ENCODE results near the gene ZNF593OS. TPM values are rescaled to one million over a fixed set of nuclear protein-coding genes. Genes with fewer than 3 reads are reported as not detected.

The ZNF593OS gene
- total and polyA plus RNA-seq, 8 donors = 1.0 to 3.2 (median 1.2) TPM; not detected in 2

GRCh38 chr1:26190373-26190987, 18.8 kb upstream of the ZNF593OS start, which contains the start of gene CATSPER4:
Gene CATSPER4, plus strand, starts transcription at chr1:26190602. Its CDS starts 26 bp downstream, at chr1:26190628.
- Histone ChIP-seq H3K36me3 (peaks cover 0 to 16% of the 10 kb centered on the region in 2 donors), H3K4me3 (no peak within 1 kb of the TSS), H3K27me3 (no peaks in the 10 kb centered on the region), H3K27ac (no peak within 1 kb of the TSS), H3K9me3 (no peaks in the 10 kb centered on the region), H3K4me1 (no peaks in the 10 kb centered on the region)
- intact Hi-C loops (cut with DNase I) = no loop called here
- ATAC-seq (peak; percentile 21), DNase-seq (no peak)
- TF ChIP-seq, protein P1, sequence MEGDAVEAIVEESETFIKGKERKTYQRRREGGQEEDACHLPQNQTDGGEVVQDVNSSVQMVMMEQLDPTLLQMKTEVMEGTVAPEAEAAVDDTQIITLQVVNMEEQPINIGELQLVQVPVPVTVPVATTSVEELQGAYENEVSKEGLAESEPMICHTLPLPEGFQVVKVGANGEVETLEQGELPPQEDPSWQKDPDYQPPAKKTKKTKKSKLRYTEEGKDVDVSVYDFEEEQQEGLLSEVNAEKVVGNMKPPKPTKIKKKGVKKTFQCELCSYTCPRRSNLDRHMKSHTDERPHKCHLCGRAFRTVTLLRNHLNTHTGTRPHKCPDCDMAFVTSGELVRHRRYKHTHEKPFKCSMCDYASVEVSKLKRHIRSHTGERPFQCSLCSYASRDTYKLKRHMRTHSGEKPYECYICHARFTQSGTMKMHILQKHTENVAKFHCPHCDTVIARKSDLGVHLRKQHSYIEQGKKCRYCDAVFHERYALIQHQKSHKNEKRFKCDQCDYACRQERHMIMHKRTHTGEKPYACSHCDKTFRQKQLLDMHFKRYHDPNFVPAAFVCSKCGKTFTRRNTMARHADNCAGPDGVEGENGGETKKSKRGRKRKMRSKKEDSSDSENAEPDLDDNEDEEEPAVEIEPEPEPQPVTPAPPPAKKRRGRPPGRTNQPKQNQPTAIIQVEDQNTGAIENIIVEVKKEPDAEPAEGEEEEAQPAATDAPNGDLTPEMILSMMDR (IDR thresholded peaks at IDR 0.05) = no peak

DNA sequence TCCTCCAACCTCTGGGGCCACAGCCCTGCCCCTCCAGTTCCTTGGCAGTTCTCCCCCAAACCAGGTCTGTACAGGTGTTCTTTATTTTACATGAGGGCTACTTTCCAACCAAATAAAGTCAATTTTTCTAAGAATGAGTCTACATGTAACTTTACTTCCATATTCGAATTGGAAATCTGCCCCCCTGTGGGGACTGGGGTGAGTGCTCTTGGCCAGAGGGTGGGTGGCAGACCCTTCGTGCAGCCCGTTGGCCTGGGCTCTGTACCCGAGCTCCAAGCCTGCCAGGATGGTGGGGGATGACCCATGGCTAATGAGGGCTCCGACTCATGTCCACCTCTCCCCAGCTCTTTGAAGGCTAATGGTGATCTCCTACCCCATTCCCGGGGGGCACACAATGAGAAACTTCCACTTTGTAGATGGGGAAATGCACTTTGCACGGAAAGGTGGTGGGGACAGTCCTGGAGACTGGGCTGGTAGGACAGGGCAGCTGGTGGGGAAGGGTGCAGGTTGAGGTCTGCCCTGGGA, 18.2 kb upstream of the ZNF593OS start:
- Histone ChIP-seq H3K9me3 (no peaks in the 10 kb centered on the region), H3K27me3 (no peaks in the 10 kb centered on the region), H3K4me1 (no peaks in the 10 kb centered on the region), H3K36me3 (peaks cover 0 to 16% of the 10 kb centered on the region in 2 donors), H3K27ac (no peak overlapping the region), H3K4me3 (no peak overlapping the region)
- ATAC-seq = no peak
- DNase-seq = no peak
- intact Hi-C loops (cut with DNase I) = no loop called here
- TF ChIP-seq, protein P1 (IDR thresholded peaks at IDR 0.05) = no peak

- H3K4me3 ChIP-seq = no peak overlapping the region
- no peaks in the 10 kb centered on the region for H3K9me3 ChIP-seq
- H3K36me3 ChIP-seq = peaks cover 0 to 16% of the 10 kb centered on the region in 2 donors
- TF ChIP-seq, protein P1 (IDR thresholded peaks at IDR 0.05) = no peak
- no peak overlapping the region for H3K27ac ChIP-seq
- intact Hi-C loops (cut with DNase I) = no loop called here
- ATAC-seq (no peak), DNase-seq (no peak)
- no peaks in the 10 kb centered on the region for H3K4me1 ChIP-seq
- no peaks in the 10 kb centered on the region for H3K27me3 ChIP-seq
These were observed 17.7 kb upstream of the ZNF593OS start for GRCh38 chr1:26189331-26189730.

GRCh38 chr1:26188477-26188876, 16.8 kb upstream of the ZNF593OS start:
- Histone ChIP-seq H3K36me3 (peaks cover 0 to 17% of the 10 kb centered on the region in 2 donors), H3K9me3 (no peaks in the 10 kb centered on the region), H3K4me3 (no peak overlapping the region), H3K4me1 (no peaks in the 10 kb centered on the region), H3K27ac (no peak overlapping the region), H3K27me3 (no peaks in the 10 kb centered on the region)
- DNase-seq = no peak
- no peak for ATAC-seq
- intact Hi-C loops (cut with DNase I) = no loop called here
- TF ChIP-seq, protein P1 (IDR thresholded peaks at IDR 0.05) = no peak

GRCh38 chr1:26187882-26188281, 16.2 kb upstream of the ZNF593OS start:
- H3K4me1 ChIP-seq = no peaks in the 10 kb centered on the region
- H3K27me3 ChIP-seq = no peaks in the 10 kb centered on the region
- H3K27ac ChIP-seq = no peak overlapping the region
- H3K4me3 ChIP-seq = no peak overlapping the region
- peaks cover 0 to 19% of the 10 kb centered on the region in 2 donors for H3K36me3 ChIP-seq
- ATAC-seq (no peak), DNase-seq (no peak)
- H3K9me3 ChIP-seq = no peaks in the 10 kb centered on the region
- TF ChIP-seq, protein P1 (IDR thresholded peaks at IDR 0.05) = no peak
- intact Hi-C loops (cut with DNase I) = no loop called here
